ENCODE measurements around the gene TMEM209. TPM values are rescaled to one million over a fixed set of nuclear protein-coding genes. Genes with fewer than 3 reads are reported as not detected.

TMEM209 gene
- total RNA-seq, 1 donor from 2014 or later, result 11.8 TPM

- Mint-ChIP-seq H3K4me1 (ENCODE audit: unreplicated experiment) (no peaks in the 10 kb centered on the region), H3K27me3 (ENCODE audit: unreplicated experiment) (peaks cover 2% of the 10 kb centered on the region), H3K36me3 (ENCODE audit: low read depth, unreplicated experiment) (peaks cover 4% of the 10 kb centered on the region), H3K9me3 (ENCODE audit: unreplicated experiment) (no peaks in the 10 kb centered on the region), H3K4me3 (ENCODE audit: unreplicated experiment) (no peak overlapping the region), H3K27ac (ENCODE audit: unreplicated experiment) (no peak overlapping the region)
- TF ChIP-seq CTCF (IDR thresholded peaks at IDR 0.05; ENCODE audit: unreplicated experiment), result no peak
- no peak for DNase-seq (ENCODE audit: low spot score)
These were observed 49.1 kb downstream of the TMEM209 start for GRCh38 chr7:130156140-130156539.

GRCh38 chr7:130154501-130155317 is 50.5 kb downstream of the TMEM209 start:
- DNase-seq (ENCODE audit: low spot score), result peak; percentile 31
- Mint-ChIP-seq H3K36me3 (ENCODE audit: low read depth, unreplicated experiment) (peaks cover 4% of the 10 kb centered on the region), H3K27me3 (ENCODE audit: unreplicated experiment) (peaks cover 2% of the 10 kb centered on the region), H3K4me3 (ENCODE audit: unreplicated experiment) (no peak overlapping the region), H3K4me1 (ENCODE audit: unreplicated experiment) (peaks cover 6% of the 10 kb centered on the region), H3K9me3 (ENCODE audit: unreplicated experiment) (no peaks in the 10 kb centered on the region), H3K27ac (ENCODE audit: unreplicated experiment) (no peak overlapping the region)
- peak; percentile 68 for TF ChIP-seq CTCF (IDR thresholded peaks at IDR 0.05; ENCODE audit: unreplicated experiment)

- no peak for TF ChIP-seq CTCF (IDR thresholded peaks at IDR 0.05; ENCODE audit: unreplicated experiment)
- peaks cover 3% of the 10 kb centered on the region for H3K27me3 Mint-ChIP-seq (ENCODE audit: unreplicated experiment)
- no peak overlapping the region for H3K27ac Mint-ChIP-seq (ENCODE audit: unreplicated experiment)
- no peaks in the 10 kb centered on the region for H3K9me3 Mint-ChIP-seq (ENCODE audit: unreplicated experiment)
- H3K4me1 Mint-ChIP-seq (ENCODE audit: unreplicated experiment), result peaks cover 10% of the 10 kb centered on the region
- DNase-seq (ENCODE audit: low spot score), result peak; percentile 7
- H3K36me3 Mint-ChIP-seq (ENCODE audit: low read depth, unreplicated experiment), result peaks cover 4% of the 10 kb centered on the region
- no peak overlapping the region for H3K4me3 Mint-ChIP-seq (ENCODE audit: unreplicated experiment)
These were observed 51.1 kb downstream of the TMEM209 start for GRCh38 chr7:130154131-130154500.

- no peak overlapping the region for H3K4me3 Mint-ChIP-seq (ENCODE audit: unreplicated experiment)
- peaks cover 17% of the 10 kb centered on the region for H3K4me1 Mint-ChIP-seq (ENCODE audit: unreplicated experiment)
- DNase-seq (ENCODE audit: low spot score), result peak; percentile 7
- no peak for TF ChIP-seq CTCF (IDR thresholded peaks at IDR 0.05; ENCODE audit: unreplicated experiment)
- peaks cover 7% of the 10 kb centered on the region for H3K27me3 Mint-ChIP-seq (ENCODE audit: unreplicated experiment)
- H3K36me3 Mint-ChIP-seq (ENCODE audit: low read depth, unreplicated experiment), result peaks cover 4% of the 10 kb centered on the region
- no peak overlapping the region for H3K27ac Mint-ChIP-seq (ENCODE audit: unreplicated experiment)
- H3K9me3 Mint-ChIP-seq (ENCODE audit: unreplicated experiment), result no peaks in the 10 kb centered on the region
These were observed 51.8 kb downstream of the TMEM209 start for GRCh38 chr7:130153211-130153908.
